ENCODE data around the gene CDH23. TPM values are rescaled to one million over a fixed set of nuclear protein-coding genes. Genes with fewer than 3 reads are reported as not detected.

CDH23 gene
- total RNA-seq, 2 donors from 2014 or later, result 1.4 to 1.6 TPM

- Histone ChIP-seq H3K4me3 (no peak overlapping the region), H3K4me1 (no peaks in the 10 kb centered on the region), H3K9me3 (no peaks in the 10 kb centered on the region), H3K9ac (ENCODE audit: low read depth in 2 of 2, low read length in 2 of 2) (no peak overlapping the region), H3K36me3 (peaks cover 14% of the 10 kb centered on the region), H3K27me3 (no peaks in the 10 kb centered on the region), H3K27ac (no peak overlapping the region)
- intact Hi-C loops (cut with DNase I), result loop anchor here (10.0 kb wide), 2 partner anchors 112 to 432 kb away; no protein-coding TSS in a partner anchor
- DNase-seq, result no peak
- TF ChIP-seq CTCF (IDR thresholded peaks at IDR 0.05), result no peak
These were observed 420.4 kb downstream of the CDH23 start for GRCh38 chr10:71816936-71817618.

GRCh38 chr10:71817831-71818655 lies 421.3 kb downstream of the CDH23 start:
- intact Hi-C loops (cut with DNase I), result loop anchor here (10.0 kb wide), 2 partner anchors 113 to 433 kb away; no protein-coding TSS in a partner anchor
- Histone ChIP-seq H3K9ac (ENCODE audit: low read depth in 2 of 2, low read length in 2 of 2) (no peak overlapping the region), H3K36me3 (peaks cover 14% of the 10 kb centered on the region), H3K4me1 (no peaks in the 10 kb centered on the region), H3K27me3 (no peaks in the 10 kb centered on the region), H3K27ac (no peak overlapping the region), H3K9me3 (no peaks in the 10 kb centered on the region), H3K4me3 (no peak overlapping the region)
- DNase-seq, result no peak
- TF ChIP-seq CTCF (IDR thresholded peaks at IDR 0.05), result no peak

- no peak for DNase-seq
- H3K36me3 ChIP-seq, result peaks cover 17% of the 10 kb centered on the region
- H3K27me3 ChIP-seq, result no peaks in the 10 kb centered on the region
- no peak overlapping the region for H3K9ac ChIP-seq (ENCODE audit: low read depth in 2 of 2, low read length in 2 of 2)
- H3K9me3 ChIP-seq, result no peaks in the 10 kb centered on the region
- TF ChIP-seq CTCF (IDR thresholded peaks at IDR 0.05), result no peak
- H3K27ac ChIP-seq, result no peak overlapping the region
- H3K4me3 ChIP-seq, result no peak overlapping the region
- no peaks in the 10 kb centered on the region for H3K4me1 ChIP-seq
- intact Hi-C loops (cut with DNase I), result loop anchor here (10.0 kb wide), 2 partner anchors 114 to 434 kb away; no protein-coding TSS in a partner anchor
These were observed 422.0 kb downstream of the CDH23 start for GRCh38 chr10:71818674-71819260.

GRCh38 chr10:71819441-71819861 lies 422.7 kb downstream of the CDH23 start:
- no peak overlapping the region for H3K4me3 ChIP-seq
- peaks cover 17% of the 10 kb centered on the region for H3K36me3 ChIP-seq
- intact Hi-C loops (cut with DNase I), result loop anchor here (10.0 kb wide), 2 partner anchors 115 to 435 kb away; no protein-coding TSS in a partner anchor

More at GRCh38 chr10:71819441-71819861, 422.7 kb downstream of the CDH23 start:
- Histone ChIP-seq H3K27ac (no peak overlapping the region), H3K9ac (ENCODE audit: low read depth in 2 of 2, low read length in 2 of 2) (no peak overlapping the region), H3K27me3 (no peaks in the 10 kb centered on the region), H3K9me3 (no peaks in the 10 kb centered on the region), H3K4me1 (no peaks in the 10 kb centered on the region)
- DNase-seq, result no peak
- TF ChIP-seq CTCF (IDR thresholded peaks at IDR 0.05), result no peak

All from colonic mucosa (tissue), 4 donors.